PC-3 (cell line): ENCODE data around the gene ARRDC3.
"Not testable (repeated sequence)": the region's sequence is repeated elsewhere in the genome, so short reads cannot be mapped to it uniquely, and the experiment has no call there.

Experiments used
- CTCF ChIP-seq: fragments of 300-600 bp; sonication (generic); conservative IDR thresholded peaks from 2 replicates; pipeline ENCODE4 v1.5.1; 2017; ENCODE audit warnings: antibody characterized with exemption, low read depth, mild to moderate bottlenecking, low read length
- EZH2phosphoT487 ChIP-seq: fragments of 300-600 bp; sonication (generic); IDR thresholded peaks from 2 replicates; pipeline ENCODE4 v1.6.1; 2018; ENCODE audit warnings: mild to moderate bottlenecking, antibody characterized with exemption, low read length, borderline replicate concordance

GRCh38 chr5:91342931-91343330 is 40.2 kb downstream of the ARRDC3 start:
- not testable (repeated sequence) for TF ChIP-seq CTCF, EZH2phosphoT487
